ENCODE data around the gene KDM4B.

The KDM4B gene

DNA sequence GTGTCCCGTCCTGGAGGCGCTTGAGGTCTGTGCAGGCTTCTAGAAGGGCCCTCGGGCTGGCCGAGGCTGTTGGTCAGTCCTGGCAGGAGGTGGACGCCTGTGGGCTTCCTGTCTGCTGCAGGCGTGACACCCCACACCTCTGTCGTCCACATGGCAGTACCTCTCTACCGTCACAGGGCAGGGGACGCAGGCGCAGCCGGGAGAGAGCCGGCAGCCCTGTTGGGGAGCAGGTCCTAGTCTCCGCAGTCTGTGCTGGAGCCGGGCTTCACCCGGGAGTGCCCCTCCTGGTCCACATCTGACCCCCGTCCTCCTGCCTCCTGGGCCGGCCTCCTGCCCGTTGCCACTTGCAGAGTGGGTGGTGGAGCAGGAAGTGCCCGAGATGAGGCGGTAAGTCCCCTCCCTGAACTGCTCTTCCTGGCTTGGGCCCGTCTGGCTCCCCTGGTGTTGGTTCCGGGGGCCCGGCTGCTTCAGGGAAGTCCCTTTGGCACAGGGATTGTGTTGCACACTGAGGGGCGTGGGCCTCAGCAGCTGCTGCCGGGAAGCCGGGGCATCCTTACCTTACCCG, 106.0 kb downstream of the KDM4B start:
- DNase-seq, result no peak

DNA sequence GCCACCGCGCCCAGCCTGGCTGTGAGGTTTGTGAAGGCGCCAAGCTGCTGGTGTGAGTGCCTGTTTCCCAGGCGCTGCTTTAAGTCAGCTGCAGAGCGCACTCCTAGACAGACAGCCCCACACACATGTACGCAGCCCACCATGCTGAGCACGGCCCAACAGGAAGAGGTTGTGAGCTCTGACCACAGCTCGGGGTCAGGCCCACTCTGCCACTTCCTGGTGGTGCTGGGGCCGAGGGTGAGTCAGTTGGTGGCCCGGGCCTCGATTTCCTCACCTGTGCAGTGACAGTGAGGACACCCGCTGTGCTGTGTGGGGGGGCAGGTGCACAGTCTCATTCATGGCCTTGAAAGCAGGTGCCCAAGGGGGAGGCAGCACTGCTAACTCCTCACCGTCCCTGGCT, 106.7 kb downstream of the KDM4B start:
- peak; percentile 24 to 38 for DNase-seq

DNA sequence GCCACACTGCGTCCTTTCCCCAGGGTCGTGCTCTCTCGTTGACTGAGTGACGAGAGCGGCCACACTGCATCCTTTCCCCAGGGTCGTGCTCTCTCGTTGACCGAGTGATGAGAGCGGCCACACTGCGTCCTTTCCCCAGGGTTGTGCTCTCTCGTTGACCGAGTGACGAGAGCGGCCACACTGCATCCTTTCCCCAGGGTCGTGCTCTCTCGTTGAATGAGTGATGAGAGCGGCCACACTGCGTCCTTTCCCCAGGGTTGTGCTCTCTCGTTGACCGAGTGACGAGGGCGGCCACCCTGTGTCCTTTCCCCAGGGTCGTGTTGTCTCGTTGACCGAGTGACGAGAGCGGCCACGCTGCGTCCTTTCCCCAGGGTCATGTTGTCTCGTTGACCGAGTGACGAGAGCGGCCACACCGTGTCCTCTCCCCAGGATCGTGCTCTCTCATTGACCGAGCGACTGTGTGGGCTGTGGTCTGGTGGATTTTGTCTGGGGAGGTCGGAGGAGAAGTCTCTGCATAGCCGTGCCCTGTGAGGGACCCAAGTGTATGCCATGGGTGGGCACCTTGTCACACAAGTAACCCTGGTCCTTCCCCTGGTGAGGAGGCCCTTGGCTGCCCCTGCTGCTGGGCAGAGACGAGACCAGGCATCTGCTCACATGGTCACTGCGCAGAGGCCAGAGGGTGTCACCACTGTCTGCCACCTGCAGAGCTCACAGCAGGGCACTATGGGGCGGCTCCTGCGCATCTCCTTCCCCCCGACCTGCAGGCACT, 107.7 kb downstream of the KDM4B start:
- no peak for DNase-seq

DNA sequence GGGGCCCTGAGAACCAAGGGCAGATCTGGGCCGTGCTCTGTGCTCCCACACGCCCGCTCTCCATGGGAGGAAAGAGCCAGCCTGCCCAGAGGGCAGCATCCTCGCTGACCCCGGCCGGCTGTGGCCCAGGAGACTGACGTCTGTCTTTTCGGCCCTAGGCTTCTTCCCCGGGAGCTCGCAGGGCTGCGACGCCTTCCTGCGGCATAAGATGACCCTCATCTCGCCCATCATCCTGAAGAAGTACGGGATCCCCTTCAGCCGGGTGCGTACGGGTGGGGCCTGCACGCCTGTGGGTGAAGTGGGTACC, 108.2 kb downstream of the KDM4B start:
- no peak for DNase-seq

DNA sequence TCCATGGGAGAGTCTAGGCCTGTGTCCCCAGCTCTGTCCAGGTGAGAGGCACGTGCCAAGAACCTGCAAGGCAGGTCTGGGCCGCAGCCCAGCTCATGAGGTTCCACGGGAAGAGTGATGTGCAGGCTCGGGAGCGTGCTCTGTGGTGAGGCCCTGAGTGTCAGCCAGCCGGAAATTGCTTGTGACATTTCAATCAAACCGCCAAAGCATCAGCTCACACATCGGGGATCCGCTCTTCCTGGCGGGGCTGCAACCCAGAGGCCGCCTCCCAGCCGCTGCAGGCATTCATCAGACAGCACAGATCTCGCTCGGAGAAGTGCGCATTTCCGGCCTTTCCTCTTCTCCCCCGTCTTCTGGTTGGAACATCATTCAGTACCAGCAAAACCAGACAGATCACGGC, 109.3 kb downstream of the KDM4B start:
- no peak for DNase-seq

DNA sequence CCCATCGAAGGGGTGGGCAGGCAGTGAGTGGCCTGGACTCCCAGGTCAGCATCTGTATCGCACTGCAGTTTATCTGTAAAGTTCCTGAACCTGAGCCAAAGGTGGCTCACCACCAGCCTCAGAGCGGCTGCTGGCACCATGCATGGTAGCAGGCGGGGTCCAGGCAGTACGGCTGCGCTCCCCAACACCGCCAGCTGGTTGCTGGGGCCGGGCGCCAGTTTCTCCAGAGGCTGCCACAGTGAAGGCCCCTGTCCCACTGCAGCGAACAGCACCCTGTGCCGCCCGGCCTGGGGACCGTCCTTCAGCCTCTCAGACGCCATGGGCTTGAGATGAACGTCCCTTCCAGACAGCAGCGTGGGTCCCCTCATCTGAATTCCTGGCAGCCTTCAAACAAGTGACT, 109.8 kb downstream of the KDM4B start:
- DNase-seq, result no peak

DNA sequence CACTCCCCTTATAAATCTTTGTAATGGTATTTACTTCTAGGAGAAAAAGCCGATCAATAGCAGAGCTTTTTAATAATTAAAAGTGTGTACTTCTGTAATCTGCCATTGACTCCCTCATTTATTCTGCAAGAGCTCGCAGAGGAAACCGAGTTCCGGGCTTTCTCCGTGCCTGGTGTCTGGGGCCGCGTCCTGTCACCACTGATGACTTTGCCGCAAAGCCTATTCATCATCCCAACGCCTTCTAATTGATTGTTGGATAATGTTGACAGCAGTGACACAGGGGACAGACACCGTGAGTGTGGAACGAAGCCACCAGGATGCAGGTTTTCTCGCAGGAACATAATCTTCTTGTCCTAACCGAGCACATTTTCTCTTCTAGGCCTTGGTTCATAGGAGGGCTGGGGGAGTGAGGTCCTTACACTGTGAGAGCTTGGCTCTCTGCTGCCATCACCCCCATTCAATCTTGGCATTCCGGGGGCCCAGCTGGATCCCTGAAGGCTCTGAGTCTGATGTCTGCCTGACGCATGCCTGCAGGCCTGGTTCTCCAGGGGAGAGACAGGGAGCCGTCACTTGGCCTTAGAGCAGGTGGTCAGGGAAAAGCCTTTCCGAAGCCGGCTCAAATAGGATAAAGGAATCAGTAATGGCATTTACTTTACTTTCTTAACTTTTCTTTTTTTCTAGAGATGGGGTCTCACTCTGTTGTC, 110.3 kb downstream of the KDM4B start:
- no peak for DNase-seq

DNA sequence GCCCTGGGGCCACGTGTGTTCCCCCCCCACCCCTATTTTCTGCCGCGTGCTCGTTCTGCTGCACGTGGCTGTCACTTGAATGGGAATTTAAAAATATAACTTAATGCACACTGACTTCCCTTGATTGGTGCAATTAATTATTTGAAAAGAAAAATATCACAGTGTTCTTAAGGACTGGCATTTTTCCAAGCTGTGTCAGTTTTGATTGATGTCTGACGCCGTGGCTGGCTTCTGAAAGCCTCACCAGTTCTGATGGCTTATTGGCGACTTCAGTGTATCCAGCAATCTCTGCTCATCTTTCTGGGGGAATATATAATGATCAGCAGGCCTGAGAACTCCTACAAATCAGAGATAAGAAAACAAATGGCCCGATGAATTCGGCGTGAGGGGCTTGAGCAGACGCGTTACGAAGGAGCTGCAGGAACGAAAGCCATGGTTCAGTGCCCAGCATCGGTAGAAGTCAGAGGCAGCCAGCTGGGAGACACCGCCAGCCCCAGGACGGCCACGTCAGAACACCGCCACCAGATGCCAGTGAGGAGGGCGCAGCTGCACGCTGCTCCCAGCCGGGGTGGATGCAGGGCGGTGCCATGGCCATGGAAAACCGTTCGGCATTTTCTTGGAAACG, 111.2 kb downstream of the KDM4B start:
- no peak for DNase-seq

DNA sequence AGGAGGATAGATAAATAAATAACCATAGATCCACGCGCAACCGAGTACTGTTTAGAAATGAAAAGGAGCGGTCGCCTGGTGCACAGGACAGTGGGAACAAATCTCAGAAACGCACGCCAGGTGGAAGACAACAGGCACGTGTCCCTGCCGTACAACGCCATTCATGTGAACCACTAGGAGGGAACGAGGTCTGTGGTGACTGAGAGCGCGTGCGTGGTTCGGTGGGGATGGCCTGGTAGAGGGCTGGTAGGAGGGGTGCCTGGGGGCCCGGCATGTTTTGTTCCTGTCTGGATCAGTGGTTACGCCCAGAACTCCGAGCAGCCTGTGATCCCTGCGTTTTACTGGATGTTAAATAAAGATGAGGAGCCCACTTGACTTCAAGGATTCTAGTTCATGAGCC, 111.9 kb downstream of the KDM4B start:
- no peak for DNase-seq

DNA sequence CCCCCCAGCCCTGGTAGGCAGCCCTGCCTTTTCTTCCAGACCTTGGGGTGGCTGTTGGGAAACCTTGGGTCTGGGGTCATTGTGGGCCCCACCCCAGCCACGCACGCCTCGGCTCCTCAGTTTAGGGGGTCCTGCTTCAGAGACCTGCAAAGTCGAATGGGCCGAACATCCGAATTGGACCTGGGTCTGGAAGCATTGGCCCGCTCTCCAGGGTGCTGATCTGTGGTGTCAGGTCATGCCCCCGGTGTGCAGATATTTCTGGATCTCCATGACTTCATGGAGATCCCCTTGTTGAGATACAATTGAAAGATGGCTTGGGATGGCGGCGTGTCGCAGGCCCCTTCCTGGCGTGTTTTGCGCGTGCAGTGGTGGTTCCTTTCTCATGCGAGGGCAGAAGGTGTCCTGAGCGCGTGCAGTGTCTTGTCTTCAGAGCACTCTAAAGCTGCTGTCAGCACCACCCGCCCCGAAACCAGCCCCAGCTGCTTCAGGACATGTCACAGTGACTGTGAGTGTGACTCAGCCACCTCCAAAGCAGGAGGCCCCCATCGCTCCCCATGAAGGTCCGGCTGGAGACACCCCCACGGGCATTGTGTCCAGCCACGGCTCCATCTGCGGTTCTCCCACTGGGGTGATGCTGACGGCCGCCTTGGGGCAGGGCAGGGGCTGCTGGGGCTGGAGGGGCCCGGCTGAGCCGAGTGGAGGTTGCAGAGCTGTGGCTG, 112.7 kb downstream of the KDM4B start:
- no peak for DNase-seq

DNA sequence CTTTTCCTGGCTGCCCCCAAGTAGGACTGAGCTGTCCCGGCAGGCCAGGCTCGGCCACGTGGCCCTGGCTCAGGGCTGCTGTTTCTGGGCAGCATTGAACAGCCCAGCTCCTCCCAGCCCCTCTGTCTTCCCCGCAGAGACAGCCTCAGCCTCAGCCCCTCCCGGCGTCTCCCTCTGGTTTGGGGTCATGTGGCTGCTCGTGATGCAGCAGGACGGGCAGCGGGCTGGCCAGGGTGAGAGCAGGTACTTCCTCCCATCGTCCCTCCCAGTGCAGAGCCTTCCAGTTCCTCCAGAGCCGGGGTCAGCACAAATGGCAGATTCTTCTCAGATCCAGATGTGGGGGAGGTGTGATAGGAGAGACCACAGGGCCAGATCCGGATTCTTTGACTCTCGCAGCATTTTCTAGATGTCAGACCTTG, 114.6 kb downstream of the KDM4B start:
- DNase-seq, result no peak

DNA sequence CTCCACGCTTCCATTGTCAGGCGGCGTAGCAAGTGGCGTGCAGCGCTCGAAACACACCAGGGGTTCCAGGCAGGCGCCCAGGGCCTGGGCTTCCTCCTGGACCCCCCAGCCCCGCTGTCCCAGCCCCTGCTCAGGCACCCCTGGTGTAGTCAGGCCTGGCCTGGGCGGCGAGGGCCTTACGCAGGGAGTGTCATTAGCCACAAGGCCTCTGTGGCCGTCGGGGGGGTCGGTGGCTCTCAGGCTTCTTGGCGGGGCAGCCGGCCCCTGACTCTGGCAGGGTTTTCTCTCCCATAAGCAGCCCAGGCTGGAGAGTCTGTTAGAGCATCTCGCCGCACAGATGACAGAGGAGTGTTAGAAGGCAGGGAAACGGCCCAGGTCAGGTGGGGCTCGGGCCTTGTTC, 116.7 kb downstream of the KDM4B start:
- no peak for DNase-seq

DNA sequence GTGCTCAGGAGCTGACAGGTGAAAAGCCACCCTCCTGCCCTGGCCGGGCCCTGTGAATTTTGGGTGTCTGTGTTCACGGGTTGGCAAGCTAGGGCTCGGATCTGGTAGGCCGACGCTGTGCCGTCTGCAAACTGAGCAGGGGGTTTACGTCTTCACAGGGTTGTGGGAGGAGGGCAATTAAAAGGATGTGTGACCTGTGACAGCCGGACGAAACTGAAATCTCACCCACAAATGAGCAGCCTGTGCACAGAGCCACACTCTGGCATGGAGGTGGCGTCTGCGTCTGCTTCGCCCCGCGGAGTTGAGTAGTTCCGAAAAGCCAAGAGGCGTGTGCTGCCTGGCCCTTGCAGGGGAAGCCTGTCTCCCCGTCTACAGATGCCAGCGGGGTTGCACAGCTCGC, 117.3 kb downstream of the KDM4B start:
- DNase-seq, result no peak

DNA sequence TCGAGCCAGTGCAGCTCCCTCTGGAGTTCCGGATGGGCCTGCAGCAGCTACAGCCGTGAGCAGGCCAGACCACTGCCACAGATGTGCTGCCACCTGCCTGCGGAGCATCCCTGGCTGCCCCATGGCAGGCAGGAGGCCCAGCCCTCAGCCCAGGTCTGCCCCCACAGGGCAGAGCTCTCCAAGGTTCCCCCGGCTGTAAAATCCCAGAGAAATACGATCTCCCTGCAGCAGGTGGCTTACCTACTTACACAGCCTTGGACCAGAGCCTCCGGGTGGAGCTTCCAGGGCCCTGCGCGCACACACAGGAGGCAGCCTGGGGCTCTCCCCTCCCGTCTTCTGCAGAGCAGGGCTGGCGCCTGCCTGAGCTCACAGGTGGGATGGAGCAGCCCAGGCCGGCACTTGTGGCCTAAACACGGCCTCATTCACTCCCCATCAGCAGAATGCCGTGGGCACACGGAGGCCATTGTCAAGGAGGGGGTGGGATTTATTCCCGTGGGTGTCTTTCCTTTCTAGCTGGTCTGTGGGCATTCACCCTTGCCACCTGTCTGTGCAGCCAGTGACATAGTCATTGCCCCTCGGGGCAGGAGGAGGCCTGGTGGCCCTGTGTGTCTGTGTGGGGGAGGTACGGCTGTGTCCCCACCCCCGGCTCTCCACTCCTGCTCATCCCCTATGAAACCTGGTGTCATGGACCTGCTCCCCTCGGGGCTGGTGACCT, 118.0 kb downstream of the KDM4B start:
- DNase-seq, result no peak

DNA sequence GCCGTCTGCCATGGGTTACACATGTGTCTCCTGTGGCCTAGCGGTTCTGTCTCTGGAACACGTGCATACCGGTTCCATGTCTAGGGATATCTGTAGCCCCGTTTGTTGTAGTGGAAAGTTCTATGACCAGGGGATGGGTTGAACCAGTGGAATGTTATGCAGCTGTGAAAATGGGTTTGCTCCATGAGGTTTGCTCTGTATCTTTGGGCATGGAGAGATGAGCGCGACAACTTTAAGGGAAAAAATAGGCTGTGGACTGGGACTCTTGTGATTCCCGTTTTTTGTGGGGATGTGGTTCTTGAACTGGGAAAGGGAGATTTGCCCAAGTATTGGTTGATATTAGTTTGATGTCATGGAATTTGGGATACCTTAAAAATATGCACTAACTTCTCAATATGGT, 120.4 kb downstream of the KDM4B start:
- DNase-seq, result no peak

DNA sequence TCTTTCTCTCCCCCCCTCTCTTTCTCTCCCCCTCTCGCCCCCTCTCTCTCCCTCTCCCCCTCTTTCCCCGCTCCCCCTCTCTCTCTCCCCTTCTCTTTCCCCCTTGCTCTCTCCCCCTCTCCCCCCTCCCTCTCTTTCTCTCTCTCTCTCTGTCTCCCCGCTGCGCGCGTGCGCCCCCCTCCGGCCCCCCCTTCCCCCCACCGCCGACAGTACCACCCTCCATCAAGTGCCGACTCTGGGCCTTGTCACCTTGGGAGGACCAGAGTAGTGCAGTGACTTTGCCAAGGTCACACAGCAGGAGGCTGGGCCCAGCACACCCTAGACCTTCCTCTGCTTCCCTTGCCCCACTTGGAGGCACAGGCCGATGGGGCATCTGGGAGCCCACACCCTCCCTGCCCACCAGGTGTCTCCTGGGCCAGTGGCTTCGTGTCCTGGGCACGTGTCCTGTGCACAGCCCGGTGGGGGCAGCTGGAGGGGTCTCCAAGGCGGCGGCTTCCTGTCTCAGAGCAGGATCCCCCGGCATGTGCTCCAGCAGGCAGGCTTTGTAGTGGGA, 121.6 kb downstream of the KDM4B start:
- DNase-seq, result no peak

DNA sequence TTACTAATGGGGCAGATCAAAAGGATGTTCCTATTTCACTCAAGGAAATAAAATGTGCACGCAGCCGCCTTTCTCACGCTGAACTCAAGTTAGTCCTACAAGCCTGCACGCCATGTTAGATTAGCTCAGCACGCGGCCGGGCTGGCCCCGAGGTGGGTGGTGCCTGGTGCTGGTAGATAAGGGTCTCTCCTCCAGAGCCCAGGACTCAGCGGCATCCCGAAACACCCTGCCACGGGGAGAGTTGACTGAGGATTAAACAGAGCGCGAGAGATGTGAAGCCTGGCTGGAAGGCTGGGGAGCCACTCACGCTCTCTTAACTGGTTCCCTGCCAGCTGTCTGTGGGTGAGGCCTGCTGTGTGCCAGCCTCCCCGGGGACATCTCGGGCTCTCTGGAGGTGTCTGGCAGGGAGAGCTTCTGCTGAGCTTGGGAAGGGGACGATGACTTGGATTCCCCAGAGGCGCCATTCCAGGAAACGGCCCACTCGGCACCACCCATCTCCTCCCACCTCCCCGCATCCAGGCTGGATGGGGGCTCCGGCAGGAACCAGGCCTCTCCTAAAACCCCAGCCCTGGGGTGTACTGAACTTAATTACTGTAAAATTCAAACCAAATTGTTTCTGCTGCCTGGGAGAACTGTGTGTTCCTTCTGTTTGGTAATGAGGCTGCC, 122.2 kb downstream of the KDM4B start:
- no peak for DNase-seq

DNA sequence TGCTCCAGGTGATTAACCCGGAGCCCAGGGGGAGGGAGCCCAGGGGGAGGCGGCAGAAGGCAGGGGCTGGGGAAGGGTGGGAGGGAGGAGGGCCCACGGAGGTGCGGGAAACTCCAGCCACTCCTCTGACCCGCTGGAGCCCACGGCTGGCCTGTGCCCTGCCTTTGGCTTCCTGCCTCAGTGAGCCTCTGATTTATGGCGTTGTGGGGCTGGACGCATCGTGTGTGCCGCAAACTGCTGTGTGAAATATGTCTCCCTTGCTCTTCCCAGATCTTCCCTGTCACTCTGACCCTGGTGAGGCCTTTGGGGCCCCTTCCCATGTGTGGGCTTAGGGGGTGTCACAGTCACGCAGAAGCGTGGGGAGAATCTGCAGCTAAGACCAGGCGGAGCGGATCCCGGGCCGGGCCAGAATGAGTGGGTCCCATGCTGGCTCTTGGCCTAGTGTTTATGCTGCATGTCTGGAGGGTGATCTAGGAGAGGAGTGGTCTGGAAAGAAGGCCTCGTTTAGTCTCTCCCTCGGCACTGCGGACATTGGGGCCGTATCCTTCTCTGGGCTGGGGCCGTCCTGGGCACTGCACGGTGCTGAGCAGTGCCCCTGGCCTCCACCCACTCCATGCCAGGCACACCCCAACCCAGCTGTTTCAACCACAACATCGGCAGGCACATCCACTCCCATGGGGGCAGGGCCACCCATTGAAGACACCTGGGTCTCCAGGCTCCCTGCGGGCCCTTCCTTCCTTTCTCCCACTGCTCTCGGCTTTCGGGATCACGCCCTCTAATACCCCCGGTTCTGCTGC, 123.0 kb downstream of the KDM4B start:
- DNase-seq, result no peak

DNA sequence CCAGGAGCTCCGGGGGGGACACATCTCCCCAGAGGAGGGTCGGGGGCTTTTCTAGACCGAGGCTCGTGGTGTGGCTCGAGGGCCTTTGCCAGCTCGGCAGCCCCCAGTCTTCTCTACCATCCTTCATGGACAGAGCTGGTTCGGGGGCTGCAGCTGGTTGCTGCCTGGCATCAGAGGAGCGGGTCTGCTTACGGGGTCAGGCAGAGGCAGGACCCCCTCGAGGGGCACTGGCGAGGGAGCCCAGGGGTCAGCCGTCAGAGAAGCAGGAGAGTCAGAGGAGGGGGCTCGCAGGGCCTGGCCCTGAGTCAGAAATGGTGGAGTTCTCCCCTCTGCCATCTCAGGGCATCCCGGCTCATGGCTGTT, 123.5 kb downstream of the KDM4B start:
- no peak for DNase-seq

DNA sequence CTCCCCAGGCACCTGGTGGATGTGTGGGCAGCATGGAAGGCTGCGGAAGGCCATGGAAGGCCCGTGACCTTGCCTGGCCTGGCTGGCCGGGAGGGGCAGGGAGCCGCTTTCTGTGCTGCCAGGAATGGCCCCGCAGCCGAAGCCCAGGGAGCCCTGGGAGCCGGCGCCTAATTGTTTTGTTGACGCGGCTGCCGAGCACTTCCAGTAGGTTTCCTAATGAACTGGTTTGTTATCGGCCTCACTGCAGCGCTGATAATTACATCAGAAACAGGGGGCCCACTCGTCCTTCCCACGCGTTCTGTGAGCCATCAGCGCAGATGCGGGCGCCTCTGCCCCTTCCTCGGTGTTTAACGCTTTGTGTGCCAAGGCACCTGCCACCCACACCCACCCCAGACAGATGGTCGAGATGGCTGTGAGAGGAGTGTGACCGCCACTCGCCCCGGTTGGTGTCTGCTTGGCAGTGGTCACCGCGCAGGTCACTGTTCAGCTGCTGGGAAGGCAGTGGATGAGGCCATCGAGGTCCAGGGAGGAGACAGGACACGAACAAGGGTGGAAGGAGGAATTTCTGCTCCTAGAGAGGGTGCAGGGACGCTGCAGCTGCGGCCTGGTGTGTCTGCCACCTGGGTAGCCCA, 124.5 kb downstream of the KDM4B start:
- no peak for DNase-seq
